K562 (cell line): ENCODE results near the gene C12orf54. TPM values are rescaled to one million over a fixed set of nuclear protein-coding genes. Genes with fewer than 3 reads are reported as not detected.

ENCODE experiments used
- DPF2 ChIP-seq: fragments of 450-650 bp; IDR thresholded peaks from 2 replicates; pipeline ENCODE4 v1.6.1; 2016
- HMGN3 ChIP-seq: IDR thresholded peaks from 2 replicates; pipeline ENCODE4 v1.6.1; 2011; ENCODE audit warnings: borderline replicate concordance, low read depth, mild to moderate bottlenecking, mixed read lengths, low read length; ENCODE audit not compliant: insufficient read length; ENCODE audit errors: extremely low read depth
- MYC ChIP-seq, 2 experiments: fragments of 250-450 bp in 1 of 2; sonication (Bioruptor Pico) in 1 of 2; IDR thresholded peaks; 2 replicates each; pipeline versions ENCODE4 v1.5.1 to v1.6.1; 2012 to 2021; ENCODE audit warnings: low read depth in 2 of 2, borderline replicate concordance in 1 of 2, improper control_type of control experiment in 1 of 2, low read length in 1 of 2, mild to moderate bottlenecking in 1 of 2, moderate library complexity in 1 of 2
- NCOR1 ChIP-seq: fragments of 450-650 bp; IDR thresholded peaks from 2 replicates; pipeline ENCODE4 v1.6.1; 2016; ENCODE audit warnings: mild to moderate bottlenecking, moderate library complexity
- NR2C1 ChIP-seq, 2 experiments: fragments of 450-650 bp; IDR thresholded peaks; 2 replicates each; pipeline ENCODE4 v1.6.1; 2017; ENCODE audit warnings: mild to moderate bottlenecking in 2 of 2, antibody characterized with exemption in 1 of 2, inconsistent platforms in 1 of 2, missing compliant biosample characterization in 1 of 2, missing genetic modification characterization in 1 of 2
- SREBF1 ChIP-seq: fragments of 150-350 bp; IDR thresholded peaks from 2 replicates; pipeline ENCODE4 v1.6.1; 2014; ENCODE audit warnings: antibody characterized with exemption, low read depth, low read length, borderline replicate concordance
- WHSC1 ChIP-seq: IDR thresholded peaks from one replicate; pipeline ENCODE4 v1.6.1; 2012; ENCODE audit warnings: low read length, control low read depth, inconsistent platforms
- ZNF354B ChIP-seq: fragments of 250-450 bp; sonication (Bioruptor Pico); IDR thresholded peaks from 2 replicates; pipeline ENCODE4 v1.4.0; 2020
- polyA plus RNA-seq, 8 experiments: library from polyadenylated mRNA; depleted of rRNA in 4 of 8; stranded (reverse) in 5 of 8; unstranded in 3 of 8; fragments of >200 nt; fragmentation: Nextera tagmentation in 2 of 8; fragmentation: Illumina TruSeq in 1 of 8; extraction: Ambion mirVana in 2 of 8; extraction: Trizol in 1 of 8; gene quantifications; 2 replicates each; pipeline versions ENCODE4 v1.2.1 to v1.2.3, GENCODE V29; 2011 to 2014; ENCODE audit warnings: inconsistent platforms in 1 of 8, missing spikeins in 1 of 8
- total RNA-seq, 7 experiments: library from RNA; depleted of rRNA in 6 of 7; stranded (reverse); fragments of >200 nt in 6 of 7; fragmentation: Illumina TruSeq in 2 of 7; extraction: Trizol in 2 of 7; gene quantifications; 2 replicates each; pipeline versions ENCODE4 v1.2.1 to v1.2.3, GENCODE V29; 2011 to 2021; ENCODE audit warnings: low replicate concordance in 1 of 7
- TF ChIP-seq, protein P1 (sequence below): fragments of 250-450 bp; sonication (Bioruptor Pico); IDR thresholded peaks from 2 replicates; pipeline ENCODE4 v1.4.0; 2020; ENCODE audit warnings: mild to moderate bottlenecking, moderate library complexity

C12orf54 gene
- total and polyA plus RNA-seq, 9 of the 15 experiments (the other 6 are each of a cell fraction or from before 2014, with no cell fraction given), result not detected

DNA sequence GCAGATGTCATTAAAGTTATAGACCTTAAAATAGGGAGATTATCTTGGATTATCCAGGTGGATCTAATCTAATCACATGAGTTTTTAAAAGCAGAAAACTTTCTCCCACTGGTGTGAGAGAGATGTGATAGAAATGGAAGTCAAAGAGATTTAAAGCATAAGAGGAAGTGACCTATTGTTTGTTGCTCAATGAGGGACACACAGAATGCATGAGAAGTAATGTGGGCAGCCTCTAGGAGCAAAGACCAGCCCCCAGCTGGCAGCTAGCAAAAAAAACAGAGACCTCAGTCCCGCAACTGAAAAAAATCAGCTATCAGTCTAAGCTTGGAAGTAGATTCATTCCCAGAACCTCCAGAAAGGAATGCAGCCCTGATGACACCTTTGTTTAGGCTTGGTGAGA lies 34.5 kb upstream of the C12orf54 start (continued):
- TF ChIP-seq, protein P1, sequence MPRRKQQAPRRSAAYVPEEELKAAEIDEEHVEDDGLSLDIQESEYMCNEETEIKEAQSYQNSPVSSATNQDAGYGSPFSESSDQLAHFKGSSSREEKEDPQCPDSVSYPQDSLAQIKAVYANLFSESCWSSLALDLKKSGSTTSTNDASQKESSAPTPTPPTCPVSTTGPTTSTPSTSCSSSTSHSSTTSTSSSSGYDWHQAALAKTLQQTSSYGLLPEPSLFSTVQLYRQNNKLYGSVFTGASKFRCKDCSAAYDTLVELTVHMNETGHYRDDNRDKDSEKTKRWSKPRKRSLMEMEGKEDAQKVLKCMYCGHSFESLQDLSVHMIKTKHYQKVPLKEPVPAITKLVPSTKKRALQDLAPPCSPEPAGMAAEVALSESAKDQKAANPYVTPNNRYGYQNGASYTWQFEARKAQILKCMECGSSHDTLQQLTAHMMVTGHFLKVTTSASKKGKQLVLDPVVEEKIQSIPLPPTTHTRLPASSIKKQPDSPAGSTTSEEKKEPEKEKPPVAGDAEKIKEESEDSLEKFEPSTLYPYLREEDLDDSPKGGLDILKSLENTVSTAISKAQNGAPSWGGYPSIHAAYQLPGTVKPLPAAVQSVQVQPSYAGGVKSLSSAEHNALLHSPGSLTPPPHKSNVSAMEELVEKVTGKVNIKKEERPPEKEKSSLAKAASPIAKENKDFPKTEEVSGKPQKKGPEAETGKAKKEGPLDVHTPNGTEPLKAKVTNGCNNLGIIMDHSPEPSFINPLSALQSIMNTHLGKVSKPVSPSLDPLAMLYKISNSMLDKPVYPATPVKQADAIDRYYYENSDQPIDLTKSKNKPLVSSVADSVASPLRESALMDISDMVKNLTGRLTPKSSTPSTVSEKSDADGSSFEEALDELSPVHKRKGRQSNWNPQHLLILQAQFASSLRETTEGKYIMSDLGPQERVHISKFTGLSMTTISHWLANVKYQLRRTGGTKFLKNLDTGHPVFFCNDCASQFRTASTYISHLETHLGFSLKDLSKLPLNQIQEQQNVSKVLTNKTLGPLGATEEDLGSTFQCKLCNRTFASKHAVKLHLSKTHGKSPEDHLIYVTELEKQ (CRISPR knock-in tag), result no peak
- TF ChIP-seq ZNF354B (CRISPR knock-in tag) (no peak), NR2C1 (IDR thresholded peaks at IDR 0.05) (no peak), NR2C1 (tag; IDR thresholded peaks at IDR 0.05) (no peak), HMGN3 (no peak), NCOR1 (no peak), MYC (IDR thresholded peaks at IDR 0.05; ENCODE audit: low read depth, low read length) (no peak), MYC (CRISPR knock-in tag; IDR thresholded peaks at IDR 0.05; ENCODE audit: borderline replicate concordance, low read depth) (no peak), SREBF1 (no peak), DPF2 (no peak), WHSC1 (no peak)
